Measurements from ENCODE around the gene RARS2.

The RARS2 gene

DNA sequence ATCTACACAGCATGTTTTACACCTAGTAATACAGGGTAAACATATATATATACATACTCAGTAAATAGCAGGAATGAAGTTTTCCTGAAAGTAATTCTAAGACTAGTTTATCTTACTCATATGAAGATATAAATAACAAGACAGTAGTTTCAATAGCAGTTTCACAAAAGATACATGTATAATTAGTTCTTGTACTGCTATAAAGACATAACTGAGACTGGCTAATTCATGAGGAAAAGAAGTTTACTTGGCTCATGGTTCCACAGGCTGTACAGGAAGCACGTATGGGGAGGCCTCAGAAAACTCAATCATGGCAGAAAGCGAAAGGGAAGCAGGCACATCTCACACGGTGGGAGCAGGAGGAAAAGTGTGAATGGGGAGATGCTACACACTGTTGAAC lies 16.9 kb downstream of the RARS2 start:
- no peak for DNase-seq

- no peak for DNase-seq
These were observed 17.8 kb downstream of the RARS2 start for GRCh38 chr6:87572021-87572420.

DNA sequence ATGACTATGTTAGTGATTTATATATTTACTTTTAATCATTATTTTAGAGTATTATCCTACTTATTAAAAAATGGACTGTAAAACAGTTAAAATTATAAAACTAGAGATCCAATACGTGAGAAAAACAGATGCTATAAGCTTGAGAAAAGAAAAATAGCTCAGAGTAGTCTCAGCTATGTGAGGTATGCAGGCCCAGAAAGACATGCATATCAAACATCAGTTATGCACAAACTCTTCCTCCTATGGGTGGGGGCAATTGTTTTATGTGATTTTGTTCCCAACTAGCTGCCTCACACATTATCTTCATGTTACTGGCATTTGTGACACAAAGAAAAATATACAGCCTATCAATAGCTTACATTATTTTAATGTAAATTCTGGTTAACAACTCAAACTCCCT lies 28.8 kb downstream of the RARS2 start:
- no peak for DNase-seq

DNA sequence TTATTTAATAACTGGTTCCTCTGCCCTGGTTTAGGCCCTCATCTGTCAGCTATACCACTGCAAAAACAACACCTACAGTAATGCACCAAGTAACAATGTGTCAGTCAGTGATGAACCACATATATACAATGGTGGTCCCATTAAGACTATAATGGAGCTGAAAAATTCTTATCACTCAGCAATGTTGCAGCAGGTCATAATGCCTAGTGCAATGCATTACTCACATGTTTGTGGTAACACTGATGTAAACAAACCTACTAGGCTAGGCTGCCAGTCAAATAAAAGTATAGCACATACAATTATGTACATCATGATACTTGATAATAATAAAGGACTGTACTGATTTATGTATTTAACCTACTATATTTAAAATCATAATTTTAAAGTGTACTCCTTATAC lies 31.3 kb downstream of the RARS2 start:
- no peak for DNase-seq

DNA sequence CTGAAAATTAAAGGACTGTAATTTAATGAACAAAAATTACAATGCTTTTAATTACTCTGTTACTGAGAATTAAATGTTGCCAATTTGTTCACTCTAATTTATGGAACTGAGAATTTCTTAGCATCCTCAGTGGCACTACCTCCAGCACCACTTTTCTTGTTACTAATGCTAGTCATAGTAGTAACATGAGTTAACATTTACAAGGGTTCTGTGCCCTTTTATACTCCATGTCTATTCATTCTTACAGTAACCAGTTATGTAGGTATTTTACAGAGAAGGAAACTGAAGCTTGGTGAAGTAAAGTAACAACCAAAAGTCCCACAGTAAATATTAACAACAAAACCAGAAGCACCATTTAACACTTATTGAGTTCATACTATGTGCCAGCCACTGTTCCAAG lies 34.3 kb downstream of the RARS2 start:
- no peak for DNase-seq

DNA sequence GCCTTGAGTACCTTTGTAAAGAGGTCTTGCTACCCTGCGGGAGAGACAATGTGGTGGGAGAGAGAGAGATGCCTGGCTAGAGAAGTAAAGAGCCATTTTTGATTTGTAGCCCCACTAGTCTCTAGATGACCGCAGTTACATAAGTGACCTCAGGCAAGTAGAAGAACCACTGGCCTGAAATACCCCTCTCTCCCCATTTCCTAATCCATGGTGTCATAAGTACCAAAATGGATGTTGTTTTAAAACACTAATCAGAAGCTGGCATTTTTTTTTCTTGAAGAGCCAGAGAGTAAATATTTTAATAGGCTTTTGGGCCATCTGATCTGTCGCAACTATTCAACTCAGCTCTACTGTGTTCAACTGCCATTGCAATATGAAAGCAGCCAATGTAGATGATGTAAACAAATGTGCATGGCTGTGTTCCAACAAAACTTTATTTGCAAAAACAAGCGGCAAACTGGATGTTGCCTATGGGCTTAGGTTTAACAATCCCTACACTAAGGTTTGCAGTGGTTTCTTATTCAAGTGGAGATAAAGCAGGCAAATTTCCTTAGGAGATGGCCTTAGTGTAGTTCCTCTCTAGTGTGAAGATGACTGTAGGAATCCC lies 36.5 kb downstream of the RARS2 start:
- no peak for DNase-seq

DNA sequence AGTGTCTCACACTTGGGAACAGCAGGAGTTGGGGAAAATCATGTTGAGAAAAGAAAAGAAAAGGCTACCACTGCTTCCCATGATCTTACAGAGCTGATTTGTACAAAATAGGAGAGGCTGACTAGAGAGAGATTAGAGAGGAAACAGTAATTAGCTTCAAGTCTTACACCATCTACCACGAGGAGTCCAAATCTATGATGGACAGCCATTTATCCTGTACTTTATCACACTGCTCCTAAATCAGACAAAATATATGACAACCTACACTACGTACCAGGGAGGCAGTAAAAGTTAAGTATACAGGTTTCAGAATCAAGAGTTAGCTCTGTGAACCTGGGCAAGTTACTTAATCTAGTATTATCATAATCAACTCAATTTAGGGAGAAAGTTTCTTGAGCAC lies 38.0 kb downstream of the RARS2 start:
- DNase-seq: no peak

GRCh38 chr6:87544474-87544735 lies 45.4 kb downstream of the RARS2 start:
- no peak for DNase-seq

GRCh38 chr6:87543696-87544473 lies 45.9 kb downstream of the RARS2 start:
- no peak for DNase-seq

DNA sequence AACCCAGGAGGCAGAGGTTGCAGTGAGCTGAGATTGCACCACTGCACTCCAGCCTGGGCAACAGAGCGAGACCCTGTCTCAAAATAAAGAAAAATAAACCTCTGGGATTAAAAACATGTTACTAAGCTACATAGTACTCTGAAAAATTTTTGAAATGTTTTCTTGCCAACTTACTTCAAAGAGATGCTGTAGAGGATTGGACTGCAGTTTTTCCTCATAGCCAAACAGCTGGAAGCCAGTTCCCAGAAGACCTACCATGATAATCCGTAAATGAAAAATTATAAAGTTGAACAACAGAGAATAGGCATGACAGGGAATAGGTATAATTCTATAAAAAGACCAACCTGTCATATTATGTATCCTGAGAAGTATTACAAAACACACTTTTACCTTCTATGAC lies 48.0 kb downstream of the RARS2 start:
- DNase-seq: no peak

DNA sequence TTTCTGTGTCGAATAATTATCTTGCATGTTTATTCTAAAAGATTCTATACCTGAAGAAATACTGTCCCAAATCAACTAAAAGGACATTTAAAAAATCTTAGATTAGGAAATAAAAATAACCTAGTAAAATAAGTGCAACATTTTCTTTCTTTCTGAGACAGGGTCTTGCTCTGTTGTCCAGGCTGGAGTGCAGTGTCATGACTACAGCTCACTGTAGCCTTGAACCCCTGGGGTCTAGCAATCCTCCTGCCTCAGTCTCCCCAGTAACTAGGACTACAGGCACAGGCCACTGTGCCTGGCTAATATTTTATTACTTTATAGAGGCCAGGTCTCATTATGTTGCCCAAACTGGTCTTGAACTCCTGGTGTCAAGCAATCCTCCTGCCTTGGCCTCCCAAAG lies 48.7 kb downstream of the RARS2 start:
- DNase-seq: no peak

GRCh38 chr6:87540539-87540938 lies 49.2 kb downstream of the RARS2 start:
- DNase-seq: no peak

DNA sequence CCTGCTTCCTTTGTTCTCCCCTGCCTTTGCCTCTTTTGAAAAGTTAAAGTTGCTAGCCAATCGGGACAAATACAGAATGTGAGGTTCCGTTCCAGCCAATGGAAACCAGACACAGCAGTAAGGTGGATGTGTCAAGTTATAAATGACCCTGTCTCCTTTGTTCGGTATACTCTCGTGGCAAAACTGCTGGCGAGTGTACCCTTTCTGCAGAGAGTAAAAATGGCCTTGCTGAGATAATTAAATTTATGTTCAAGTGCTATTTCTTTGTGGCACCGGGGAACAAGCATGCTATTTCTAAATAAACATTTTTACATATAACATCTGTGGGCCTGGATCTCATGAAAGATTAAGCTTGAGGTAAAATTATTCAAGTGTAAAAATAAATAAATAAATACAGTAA lies 50.2 kb downstream of the RARS2 start:
- DNase-seq: no peak

GRCh38 chr6:87538510-87539260 lies 51.1 kb downstream of the RARS2 start:
- no peak for DNase-seq

DNA sequence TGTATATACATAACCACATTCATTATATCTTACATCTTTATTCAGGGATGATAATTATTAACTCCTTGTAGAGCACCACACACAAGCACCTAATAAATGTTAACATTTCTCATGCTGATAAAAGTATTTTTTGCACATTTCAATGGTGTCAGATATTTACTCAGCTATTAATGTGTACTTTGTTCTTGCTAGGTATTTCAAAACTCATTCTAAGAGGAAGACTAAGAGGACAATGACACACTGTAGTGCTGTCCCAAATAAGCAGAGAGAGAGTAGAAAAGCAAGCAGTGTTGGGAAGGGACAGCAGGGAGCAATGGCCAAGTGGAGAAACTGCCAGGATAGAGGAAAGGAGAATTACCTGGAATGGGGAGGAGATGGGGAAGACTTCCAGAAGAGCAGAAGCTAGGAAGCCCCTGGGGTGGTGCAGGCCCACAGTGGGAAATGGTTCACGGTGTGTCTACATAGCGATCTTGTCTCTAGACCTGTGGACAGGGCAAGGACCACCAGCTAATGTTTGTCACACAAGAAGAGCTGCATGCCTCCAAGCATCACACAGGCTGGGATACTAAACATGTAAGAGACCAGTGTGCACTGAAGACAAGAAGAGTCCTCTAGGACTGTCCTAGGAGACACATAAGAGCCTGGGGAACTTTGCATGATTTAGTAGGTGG lies 55.3 kb downstream of the RARS2 start:
- DNase-seq: no peak

- no peak for DNase-seq
These were observed 60.6 kb downstream of the RARS2 start for GRCh38 chr6:87529221-87529620.

DNA sequence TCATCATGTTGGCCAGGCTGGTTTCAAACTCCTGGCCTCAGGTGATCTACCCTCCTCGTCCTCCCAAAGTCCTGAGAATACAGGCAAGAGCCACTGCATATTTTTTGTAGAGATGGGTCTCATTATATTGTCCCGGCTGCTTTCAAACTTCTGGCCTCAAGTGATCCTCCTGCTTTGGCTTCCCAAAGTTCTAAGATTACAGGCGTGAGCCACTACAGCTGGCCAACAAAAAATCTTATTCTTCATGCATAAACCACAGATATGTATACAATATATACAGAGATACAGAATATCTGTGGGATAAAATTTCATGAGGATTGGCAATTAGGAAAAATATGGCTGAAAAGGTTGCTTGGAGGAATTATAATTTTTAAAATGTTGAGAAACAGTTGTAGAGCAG lies 67.1 kb downstream of the RARS2 start:
- DNase-seq: no peak

- no peak for DNase-seq
These were observed 71.3 kb downstream of the RARS2 start for GRCh38 chr6:87518453-87518852.

GRCh38 chr6:87514831-87515230 lies 75.0 kb downstream of the RARS2 start:
- DNase-seq: no peak

DNA sequence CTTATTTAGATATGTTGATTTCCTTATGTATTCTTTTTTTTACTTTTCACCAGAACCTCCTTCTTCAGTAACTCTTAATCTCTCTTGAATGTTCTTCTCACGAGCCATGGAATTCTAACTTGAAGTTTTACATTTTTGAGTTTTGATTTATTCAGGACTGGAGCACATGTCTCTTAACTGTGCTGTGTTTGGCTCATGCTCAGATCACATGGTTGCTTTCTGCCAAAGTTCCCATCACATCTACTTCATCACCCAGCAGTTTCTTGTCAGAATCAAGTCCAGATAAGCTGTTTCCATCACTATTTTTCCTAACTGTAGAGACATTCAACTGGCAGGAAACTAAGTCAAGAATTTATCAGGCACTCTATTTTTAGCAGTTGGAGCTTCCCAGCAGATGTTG lies 85.3 kb downstream of the RARS2 start:
- DNase-seq: no peak

GRCh38 chr6:87501809-87502572 lies 87.8 kb downstream of the RARS2 start:
- DNase-seq: peak; percentile 34

- DNase-seq: no peak
These were observed 91.7 kb downstream of the RARS2 start for GRCh38 chr6:87498048-87498447.

DNA sequence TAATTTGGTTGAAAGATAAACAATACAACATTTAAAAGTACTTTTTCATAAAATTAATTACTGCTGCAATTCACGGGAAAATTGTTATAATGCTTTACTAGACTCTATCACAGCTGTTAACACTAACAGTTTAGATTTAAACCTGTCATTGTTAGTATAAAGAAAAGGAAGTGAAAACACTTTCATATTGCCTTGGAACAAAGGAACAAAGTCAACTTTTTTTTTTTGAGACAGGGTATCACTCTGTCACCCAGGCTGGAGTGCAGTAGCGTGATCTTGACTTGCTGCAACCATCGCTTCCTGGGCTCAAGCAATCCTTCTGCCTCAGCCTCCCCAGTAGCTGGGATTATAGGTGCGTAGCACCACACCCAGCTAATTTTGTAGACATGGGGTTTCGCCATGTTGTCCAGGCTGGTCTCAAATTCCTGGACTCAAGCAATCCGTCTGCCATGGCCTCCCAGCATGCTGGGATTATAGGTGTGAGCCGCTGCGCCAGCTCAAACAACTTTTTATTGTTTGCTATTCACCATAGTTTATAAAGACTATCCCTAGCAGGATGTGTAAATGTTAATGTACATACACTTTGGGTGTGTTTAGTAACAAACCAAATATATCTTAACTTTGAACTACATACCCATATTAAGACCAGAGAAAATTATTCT lies 94.9 kb downstream of the RARS2 start:
- no peak for DNase-seq
